Mucosa of stomach (tissue), 1 donor: ENCODE measurements around the gene LIM2.

Experiments
- H3K27me3 ChIP-seq: one replicate; pipeline ENCODE4 v1.7.0; 2013; ENCODE audit warnings: mild to moderate bottlenecking, low read length; ENCODE audit not compliant: control insufficient read depth, insufficient read depth
- H3K36me3 ChIP-seq: one replicate; pipeline ENCODE4 v1.7.0; 2013; ENCODE audit warnings: low read length; ENCODE audit not compliant: control insufficient read depth, insufficient read depth
- H3K4me1 ChIP-seq: one replicate; pipeline ENCODE4 v1.7.0; 2013; ENCODE audit warnings: mild to moderate bottlenecking, low read length; ENCODE audit not compliant: control insufficient read depth, insufficient read depth
- H3K4me3 ChIP-seq: one replicate; pipeline ENCODE4 v1.7.0; 2013; ENCODE audit warnings: low read length
- H3K9ac ChIP-seq: one replicate; pipeline ENCODE4 v1.7.0; 2013; ENCODE audit warnings: mild to moderate bottlenecking, low read length, moderate library complexity
- H3K9me3 ChIP-seq: one replicate; pipeline ENCODE4 v1.7.0; 2013; ENCODE audit warnings: mild to moderate bottlenecking, low read length, moderate library complexity; ENCODE audit not compliant: control insufficient read depth
- donor health status: Pancreatic carcinoma.

The LIM2 gene

DNA sequence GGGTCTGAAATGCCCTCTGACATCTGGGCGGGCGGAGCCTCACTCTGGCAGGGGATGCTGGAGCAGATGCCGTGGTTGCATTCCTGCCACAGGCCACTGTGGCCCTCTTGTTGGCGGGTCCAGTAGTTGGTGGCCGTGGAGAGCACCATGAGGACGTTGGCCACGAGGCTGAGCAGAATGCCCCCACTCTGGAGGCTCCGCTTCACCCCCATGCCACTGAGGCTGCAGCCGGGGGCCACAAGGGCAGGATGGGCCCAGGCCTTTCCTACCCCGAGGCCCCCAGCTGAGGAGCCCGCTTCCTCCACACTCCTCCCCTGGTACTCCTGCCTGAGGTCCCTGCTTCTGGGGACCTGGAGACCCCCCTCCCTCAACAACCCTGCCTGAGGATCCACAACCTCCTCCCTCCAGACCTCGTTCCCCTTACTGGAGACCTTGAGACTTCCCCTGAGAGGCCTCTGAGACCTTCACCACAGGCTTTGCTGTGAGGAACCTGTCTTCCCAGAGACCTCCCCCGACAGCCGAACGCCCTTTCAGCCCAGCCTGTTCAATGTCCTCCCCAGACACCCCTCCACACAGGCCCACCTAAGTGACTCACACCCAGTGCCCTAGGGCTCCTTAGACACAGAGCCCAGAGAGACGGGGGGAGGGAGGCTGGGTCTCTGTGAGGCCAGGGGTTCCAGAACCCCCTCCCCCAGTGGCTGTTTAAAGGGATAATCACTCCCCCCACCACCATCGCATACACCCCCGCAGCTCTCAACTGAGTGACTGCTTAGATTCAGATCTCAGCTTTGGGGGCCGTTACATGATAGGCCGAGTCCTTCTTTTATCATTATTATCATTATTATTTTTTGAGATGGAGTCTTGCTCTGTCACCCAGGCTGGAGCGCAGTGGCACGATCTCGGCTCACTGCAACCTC is 19.1 kb downstream of the LIM2 start, which contains the start of gene CLDND2:
CLDND2 (minus strand) TSS at position 638 of the 917 bp plus-strand sequence; CDS start at position 212, 426 bp downstream.
- Histone ChIP-seq H3K9me3 (no peaks in the 10 kb centered on the region), H3K4me1 (peaks cover 25% of the 10 kb centered on the region), H3K9ac (peak within 1 kb of the TSS; percentile 64), H3K36me3 (no peaks in the 10 kb centered on the region), H3K27me3 (no peaks in the 10 kb centered on the region), H3K4me3 (peak within 1 kb of the TSS; percentile 95)

DNA sequence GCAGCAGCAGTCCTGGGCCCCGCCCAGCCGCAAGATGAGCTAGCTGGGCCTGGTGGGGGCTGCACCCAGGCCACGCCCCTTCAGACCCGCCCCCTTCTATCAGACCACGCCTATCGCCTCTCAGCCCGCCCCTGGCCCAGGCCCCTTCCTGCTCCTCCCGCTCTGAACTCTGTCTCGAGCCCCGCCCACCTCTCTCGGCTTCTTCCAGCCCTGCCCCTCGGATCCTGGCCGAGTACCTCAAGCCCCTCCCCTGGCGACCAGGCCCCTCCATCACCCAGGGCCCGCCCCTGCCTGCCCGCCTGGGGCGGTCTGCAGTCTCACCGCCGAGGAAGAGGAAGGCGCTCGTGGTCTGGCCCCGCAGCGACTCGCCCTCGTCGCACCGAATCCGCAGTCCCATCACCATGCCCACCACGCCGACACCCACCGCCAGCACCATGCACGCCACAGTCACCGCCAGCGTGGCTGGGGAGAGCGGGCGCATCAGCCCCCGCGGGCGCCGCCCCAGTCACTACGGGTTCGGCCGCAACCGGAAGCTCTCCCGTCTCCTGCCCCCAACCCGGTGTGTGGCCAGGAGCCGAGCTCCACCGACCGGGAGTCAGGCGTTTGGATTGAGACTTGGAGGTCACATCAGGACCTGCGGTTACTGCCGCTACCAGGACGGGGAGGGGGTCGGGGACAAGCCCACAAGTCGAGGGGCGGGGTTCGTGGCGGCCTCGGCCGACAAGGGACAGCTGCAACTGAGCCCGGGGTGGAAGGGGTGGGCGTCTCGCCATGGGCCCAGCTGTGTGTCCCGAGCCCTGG is 20.0 kb downstream of the LIM2 start:
- peaks cover 33% of the 10 kb centered on the region for H3K4me1 ChIP-seq
- no peaks in the 10 kb centered on the region for H3K9me3 ChIP-seq
- peak overlapping the region; percentile 91 for H3K9ac ChIP-seq
- no peaks in the 10 kb centered on the region for H3K36me3 ChIP-seq
- H3K27me3 ChIP-seq = no peaks in the 10 kb centered on the region
- peak overlapping the region; percentile 95 for H3K4me3 ChIP-seq

DNA sequence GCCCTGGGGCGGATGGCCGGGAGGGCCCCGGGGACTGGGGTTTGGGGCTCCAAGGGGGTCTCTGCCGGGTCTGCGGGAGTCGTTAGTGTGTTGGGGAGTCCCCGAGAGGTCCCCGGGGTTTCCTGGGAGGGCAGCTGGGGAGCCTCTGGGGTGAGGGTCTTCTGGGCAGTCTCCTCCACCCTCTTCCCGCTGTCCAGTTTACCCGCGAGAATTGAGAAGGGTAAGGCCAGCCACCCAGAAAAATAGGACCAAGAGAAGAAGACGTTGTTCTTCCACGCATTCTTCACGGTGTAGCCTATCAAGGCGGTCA is 20.6 kb downstream of the LIM2 start:
- H3K9me3 ChIP-seq = no peaks in the 10 kb centered on the region
- H3K27me3 ChIP-seq = no peaks in the 10 kb centered on the region
- peak overlapping the region; percentile 91 for H3K9ac ChIP-seq
- peaks cover 39% of the 10 kb centered on the region for H3K4me1 ChIP-seq
- H3K4me3 ChIP-seq = peak overlapping the region; percentile 95
- no peaks in the 10 kb centered on the region for H3K36me3 ChIP-seq

DNA sequence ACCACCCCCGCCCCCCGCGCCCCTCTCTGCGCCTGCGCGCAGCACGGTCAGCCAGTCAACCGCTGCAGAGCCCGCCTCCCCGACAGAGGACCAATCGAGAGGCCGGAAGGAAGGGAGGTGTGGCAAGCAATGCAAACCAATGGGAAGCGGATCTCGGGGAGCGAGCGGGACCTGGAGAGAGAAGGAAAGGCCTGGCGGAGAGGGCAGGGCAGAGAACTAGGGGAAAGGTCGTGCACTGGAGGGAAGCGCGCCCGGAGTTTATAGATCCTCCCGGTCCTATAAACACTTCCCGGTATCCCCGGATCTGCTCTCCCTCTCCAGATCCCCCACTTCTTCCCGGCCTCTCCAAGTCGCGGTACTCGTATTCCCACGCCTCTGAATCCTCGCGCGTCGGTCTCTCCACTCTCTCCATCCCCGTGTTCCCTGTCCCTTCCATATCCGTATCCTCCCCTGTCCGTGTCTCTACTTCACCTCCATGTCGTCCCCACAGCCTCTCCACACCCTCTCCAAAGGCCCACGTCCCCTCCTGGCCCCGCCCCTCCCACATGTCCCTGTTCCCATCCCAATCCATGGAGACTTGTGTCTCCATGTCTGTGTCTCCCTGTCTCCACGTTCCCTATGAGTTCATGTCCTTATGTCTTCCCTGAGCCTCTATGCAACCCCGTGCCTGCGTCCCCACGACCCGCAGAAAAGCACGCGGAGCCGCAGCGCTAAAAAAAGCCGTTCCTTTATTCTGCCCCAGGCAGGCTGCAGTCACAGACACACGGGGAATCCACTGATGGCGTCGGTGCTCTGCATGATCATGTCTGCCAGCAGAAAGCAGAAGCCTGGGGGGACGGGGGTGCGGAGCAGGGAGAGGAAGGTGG is 21.2 kb downstream of the LIM2 start:
- Histone ChIP-seq H3K36me3 (no peaks in the 10 kb centered on the region), H3K9me3 (no peaks in the 10 kb centered on the region), H3K9ac (peak overlapping the region; percentile 94), H3K27me3 (no peaks in the 10 kb centered on the region), H3K4me1 (peaks cover 43% of the 10 kb centered on the region), H3K4me3 (peak overlapping the region; percentile 95)

DNA sequence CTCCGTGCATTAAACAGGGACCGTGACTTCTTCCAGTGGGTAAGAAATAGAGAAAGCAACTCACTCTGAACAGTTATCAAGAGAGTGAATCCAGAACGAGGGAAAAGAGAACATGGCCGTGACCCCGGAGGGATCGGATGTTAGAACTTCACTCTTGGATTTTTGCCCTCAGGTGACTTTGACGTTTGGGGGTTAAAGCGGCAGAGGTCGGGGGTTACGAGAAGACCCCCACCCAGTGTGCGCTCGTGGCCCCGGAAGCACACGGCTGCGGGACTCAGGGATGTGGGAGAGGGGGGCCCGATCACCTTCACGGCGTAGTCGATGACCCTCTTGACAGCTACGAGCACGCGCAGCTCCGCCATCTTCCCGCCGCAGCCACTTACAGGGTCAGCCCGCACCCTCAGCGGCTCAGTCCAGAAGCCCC is 21.8 kb downstream of the LIM2 start, which contains the start of gene ETFB:
ETFB (minus strand) TSS at position 424 of the 424 bp plus-strand sequence; CDS start at position 362, 62 bp downstream.
- no peaks in the 10 kb centered on the region for H3K27me3 ChIP-seq
- peaks cover 43% of the 10 kb centered on the region for H3K4me1 ChIP-seq
- H3K36me3 ChIP-seq = no peaks in the 10 kb centered on the region
- peak within 1 kb of the TSS; percentile 94 for H3K9ac ChIP-seq
- H3K4me3 ChIP-seq = peak within 1 kb of the TSS; percentile 95
- H3K9me3 ChIP-seq = no peaks in the 10 kb centered on the region

DNA sequence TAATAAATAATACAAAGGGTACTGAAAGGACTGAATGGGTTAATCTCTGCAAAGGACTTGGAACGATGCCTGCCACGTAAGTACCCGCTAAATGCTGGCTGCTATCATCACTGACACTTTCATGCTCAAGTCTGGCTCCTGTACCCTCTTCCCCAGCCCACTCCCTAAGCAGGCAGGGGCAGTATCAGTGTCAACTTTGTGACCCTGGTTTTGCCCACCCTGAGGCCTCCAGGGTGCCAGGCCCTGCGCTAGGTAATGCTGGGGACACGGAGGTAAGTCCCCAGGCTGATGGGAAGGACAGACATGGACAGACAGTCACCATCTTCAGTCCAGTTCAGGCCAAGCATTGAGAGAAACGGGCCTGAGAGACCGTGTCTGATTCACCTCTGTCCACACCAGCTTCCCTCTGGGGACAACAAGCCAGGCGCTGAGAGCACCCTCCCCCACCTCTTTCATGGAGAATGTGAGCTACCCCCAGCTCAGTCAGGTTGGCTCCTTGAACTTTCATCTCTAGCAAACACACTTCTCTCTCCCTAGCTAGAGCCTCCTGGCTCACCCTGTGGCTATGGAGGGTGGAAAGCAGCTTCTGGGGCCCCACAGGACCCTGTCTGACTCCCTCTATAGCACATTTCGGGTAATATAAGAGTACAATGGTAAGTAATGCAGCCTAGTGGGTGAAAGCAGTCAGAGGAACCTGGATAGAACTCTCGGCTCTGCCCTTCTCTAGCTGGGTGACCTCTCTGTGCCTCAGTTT is 22.4 kb downstream of the LIM2 start:
- Histone ChIP-seq H3K4me3 (peak overlapping the region; percentile 80), H3K27me3 (no peaks in the 10 kb centered on the region), H3K36me3 (no peaks in the 10 kb centered on the region), H3K9ac (peak overlapping the region; percentile 94), H3K4me1 (peaks cover 43% of the 10 kb centered on the region), H3K9me3 (no peaks in the 10 kb centered on the region)

DNA sequence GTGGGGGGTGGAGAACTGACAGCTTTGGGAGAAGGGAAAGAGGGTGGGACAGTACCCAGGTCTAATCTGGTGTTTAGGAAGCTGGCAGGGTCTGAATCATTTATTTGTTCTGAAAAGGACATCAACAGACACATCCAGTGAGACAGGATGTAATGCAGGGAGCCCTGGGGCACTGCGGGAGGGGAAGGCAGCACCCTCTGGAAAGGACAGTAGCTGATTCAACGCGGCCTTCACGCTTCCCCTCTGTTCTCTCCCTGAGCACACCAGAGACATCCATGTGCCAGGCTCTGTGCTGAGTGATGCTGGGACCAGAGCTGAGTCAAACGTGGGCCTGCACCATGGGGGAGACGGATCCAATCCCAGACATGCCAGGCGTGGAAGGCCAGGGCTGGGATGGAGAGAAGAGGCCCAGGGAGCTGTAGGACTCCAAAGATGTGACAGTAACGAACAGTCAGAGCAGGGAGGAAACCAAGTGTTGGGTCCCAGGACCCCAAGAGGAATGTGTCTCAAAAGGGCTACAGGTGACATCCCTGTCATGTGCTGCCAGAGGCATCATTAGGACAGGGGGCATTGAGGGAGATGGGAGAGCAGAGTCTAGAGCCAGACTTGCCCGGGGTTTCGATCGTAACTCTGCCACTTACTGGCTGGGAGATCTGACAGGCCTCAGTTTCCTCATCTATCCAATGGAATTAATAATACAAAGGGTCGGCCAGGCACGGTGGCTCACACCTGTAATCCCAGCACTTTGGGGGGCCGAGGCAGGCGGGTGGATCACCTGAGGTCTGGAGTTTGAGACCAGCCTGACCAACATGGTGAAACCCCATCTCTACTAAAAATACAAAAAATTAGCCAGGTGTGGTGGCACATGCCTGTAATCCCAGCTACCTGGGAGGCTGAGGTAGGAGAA is 23.3 kb downstream of the LIM2 start:
- H3K9ac ChIP-seq = no peak overlapping the region
- H3K27me3 ChIP-seq = no peaks in the 10 kb centered on the region
- H3K36me3 ChIP-seq = no peaks in the 10 kb centered on the region
- peaks cover 43% of the 10 kb centered on the region for H3K4me1 ChIP-seq
- no peaks in the 10 kb centered on the region for H3K9me3 ChIP-seq
- no peak overlapping the region for H3K4me3 ChIP-seq

DNA sequence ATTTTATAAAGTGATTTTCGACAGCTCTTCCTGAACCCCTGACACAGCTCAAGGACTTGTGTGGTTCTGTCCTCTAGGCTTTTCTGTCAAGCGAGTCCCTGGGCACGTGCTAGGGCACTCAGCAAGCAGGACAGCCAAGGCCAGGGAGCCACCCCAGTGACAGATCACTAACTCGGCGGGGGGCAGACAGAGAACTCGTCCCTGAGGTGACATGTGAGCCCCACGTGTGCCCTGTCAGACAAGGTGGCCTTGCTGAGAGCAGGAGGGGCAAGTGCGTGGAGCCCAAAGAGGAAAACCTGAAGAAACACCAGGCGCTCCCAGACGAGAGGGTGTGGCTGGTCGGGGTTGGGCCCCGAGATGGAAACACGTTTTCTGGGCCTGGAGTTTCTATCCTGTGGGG is 26.5 kb downstream of the LIM2 start:
- no peaks in the 10 kb centered on the region for H3K9me3 ChIP-seq
- no peak overlapping the region for H3K4me3 ChIP-seq
- no peaks in the 10 kb centered on the region for H3K36me3 ChIP-seq
- peaks cover 30% of the 10 kb centered on the region for H3K4me1 ChIP-seq
- H3K9ac ChIP-seq = no peak overlapping the region
- H3K27me3 ChIP-seq = no peaks in the 10 kb centered on the region

DNA sequence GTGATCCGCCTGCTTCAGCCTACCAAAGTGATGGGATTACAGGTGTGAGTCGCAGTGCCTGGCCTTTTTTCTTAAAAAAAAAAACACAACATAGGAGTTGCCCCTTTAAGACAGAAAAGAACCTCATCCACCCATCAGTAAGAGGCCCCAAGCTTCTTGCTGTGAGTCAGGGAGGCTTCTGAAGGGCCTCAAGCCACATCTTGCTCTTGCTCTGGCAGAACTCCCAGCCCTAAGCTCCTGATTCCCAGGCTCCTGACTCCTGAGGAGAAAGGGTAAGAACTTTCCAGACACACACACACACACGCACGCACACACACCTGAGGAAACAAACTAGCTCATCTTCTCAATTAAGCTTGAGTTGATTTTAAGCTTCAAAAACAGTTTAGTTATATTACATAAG is 28.5 kb downstream of the LIM2 start:
- H3K4me3 ChIP-seq = no peak overlapping the region
- H3K27me3 ChIP-seq = no peaks in the 10 kb centered on the region
- H3K9me3 ChIP-seq = no peaks in the 10 kb centered on the region
- no peaks in the 10 kb centered on the region for H3K36me3 ChIP-seq
- H3K9ac ChIP-seq = no peak overlapping the region
- peaks cover 25% of the 10 kb centered on the region for H3K4me1 ChIP-seq

DNA sequence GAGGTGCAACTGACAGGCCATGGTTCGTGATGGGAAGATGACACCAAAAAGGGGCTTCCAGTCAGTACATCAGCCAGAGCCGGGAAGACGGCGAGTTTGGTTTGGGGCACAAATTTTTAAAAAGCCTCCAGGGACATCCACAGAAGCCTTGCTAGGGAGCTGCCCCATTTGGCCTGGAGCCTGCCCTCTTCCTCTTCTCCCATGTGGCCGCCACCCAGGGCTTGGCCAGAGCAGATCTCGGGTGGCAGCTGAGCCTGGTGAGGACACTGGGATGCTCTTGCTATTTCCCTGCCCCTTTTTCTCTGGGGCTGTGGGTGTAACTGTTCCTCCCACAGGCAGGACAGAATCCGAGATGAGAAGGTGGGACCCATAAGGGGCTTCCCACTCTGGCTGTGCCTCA is 29.8 kb downstream of the LIM2 start:
- H3K4me3 ChIP-seq = no peak overlapping the region
- no peaks in the 10 kb centered on the region for H3K9me3 ChIP-seq
- H3K27me3 ChIP-seq = no peaks in the 10 kb centered on the region
- H3K4me1 ChIP-seq = peaks cover 12% of the 10 kb centered on the region
- no peak overlapping the region for H3K9ac ChIP-seq
- no peaks in the 10 kb centered on the region for H3K36me3 ChIP-seq
